Measurements from ENCODE around the gene GCNT1.

DNA sequence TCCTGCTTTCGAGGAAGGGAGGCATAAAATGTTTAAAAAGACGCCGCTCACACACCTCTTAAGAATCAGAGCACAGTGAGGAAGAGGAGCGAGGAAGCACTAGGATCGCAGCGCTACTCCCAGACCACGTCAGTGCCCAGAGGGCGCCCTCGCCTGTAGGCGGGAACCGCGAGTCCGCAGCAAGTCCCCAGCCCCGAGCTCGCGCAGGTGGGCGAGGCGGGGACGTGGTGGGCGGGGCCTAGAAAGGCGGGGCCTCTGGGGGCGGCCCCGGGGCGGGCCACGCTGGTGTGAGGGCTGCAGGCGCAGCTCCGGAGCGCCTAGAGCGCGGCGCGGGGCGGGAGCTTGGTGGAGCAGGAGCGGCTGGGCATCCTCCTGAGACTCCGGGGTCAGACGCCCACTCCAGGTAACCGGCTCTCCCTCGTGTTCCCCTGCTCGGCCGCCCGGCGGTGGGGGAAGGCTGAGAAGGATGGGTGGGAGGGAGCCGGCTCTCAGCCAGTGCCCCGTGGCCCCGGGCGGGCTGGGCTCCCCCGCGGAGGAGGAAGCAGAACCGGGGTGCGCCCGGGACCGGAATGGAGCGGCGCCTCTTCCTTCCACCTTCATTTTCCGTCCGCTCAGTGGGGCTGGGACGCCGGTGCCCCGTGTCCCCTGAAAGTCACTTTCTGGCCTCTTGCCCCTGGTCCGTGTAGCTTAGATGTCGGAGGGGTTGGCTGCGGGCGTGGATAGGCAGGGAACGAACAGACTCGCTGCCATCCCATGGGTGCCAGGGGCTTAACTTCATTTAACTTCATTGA lies at the start of gene GCNT1:
- TF ChIP-seq, protein P1, sequence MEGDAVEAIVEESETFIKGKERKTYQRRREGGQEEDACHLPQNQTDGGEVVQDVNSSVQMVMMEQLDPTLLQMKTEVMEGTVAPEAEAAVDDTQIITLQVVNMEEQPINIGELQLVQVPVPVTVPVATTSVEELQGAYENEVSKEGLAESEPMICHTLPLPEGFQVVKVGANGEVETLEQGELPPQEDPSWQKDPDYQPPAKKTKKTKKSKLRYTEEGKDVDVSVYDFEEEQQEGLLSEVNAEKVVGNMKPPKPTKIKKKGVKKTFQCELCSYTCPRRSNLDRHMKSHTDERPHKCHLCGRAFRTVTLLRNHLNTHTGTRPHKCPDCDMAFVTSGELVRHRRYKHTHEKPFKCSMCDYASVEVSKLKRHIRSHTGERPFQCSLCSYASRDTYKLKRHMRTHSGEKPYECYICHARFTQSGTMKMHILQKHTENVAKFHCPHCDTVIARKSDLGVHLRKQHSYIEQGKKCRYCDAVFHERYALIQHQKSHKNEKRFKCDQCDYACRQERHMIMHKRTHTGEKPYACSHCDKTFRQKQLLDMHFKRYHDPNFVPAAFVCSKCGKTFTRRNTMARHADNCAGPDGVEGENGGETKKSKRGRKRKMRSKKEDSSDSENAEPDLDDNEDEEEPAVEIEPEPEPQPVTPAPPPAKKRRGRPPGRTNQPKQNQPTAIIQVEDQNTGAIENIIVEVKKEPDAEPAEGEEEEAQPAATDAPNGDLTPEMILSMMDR (conservative IDR thresholded peaks at IDR 0.05; ENCODE audit: low read depth, low read length): peak; percentile 46
- TF ChIP-seq EZH2 (IDR thresholded peaks at IDR 0.05; ENCODE audit: low read length, unreplicated experiment): no peak
- TF ChIP-seq EZH2phosphoT487 (IDR thresholded peaks at IDR 0.05; ENCODE audit: borderline replicate concordance, low read length): no peak

Data from PC-3 (cell line).